ENCODE measurements around the gene ADGRG7. TPM values are rescaled to one million over a fixed set of nuclear protein-coding genes. Genes with fewer than 3 reads are reported as not detected.

Gene ADGRG7
- total and polyA plus RNA-seq, 2 donors (not counting 1 experiment from before 2014, with no cell fraction given), result not detected

DNA sequence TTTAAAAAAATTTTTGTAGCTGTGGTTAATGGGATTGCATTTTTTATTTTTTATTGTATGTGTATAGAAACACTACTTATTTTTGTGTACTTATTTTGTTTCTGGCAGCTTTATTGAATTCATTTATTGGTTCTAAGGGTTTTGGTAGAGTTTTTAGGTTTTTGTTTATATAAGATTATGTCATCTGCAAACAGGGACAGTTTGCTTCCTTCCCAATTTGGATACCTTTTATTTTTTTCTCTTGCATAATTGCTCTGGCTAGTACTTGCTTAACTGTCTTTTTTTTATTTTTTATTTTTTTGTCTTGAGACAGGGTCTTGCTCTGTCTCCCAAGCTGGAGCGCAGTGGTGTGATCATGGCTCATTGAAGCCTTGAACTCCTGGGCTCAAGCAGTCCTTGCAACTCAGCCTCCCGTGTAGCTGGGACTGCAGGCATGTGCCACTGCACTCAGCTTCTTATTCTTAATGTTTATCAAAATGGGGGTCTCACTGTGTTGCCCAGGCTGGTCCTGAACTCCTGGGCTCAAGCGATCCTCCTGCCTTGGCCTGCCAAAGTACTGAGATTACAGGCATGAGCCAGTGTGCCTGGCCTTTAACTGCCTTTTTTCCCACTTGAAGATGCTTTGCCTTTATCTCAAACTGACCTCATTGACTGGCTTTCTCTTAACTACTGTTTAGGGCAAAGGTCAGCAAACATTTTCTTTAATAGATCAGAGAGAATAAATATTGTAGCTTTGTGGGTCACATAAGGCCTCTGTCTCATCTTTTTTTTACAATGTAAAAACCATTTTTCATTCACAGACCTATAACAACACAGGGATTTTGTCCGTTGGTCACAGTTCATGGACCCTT lies 108.5 kb downstream of the ADGRG7 start:
- Histone ChIP-seq H3K36me3 (replicated peaks in 1 of 2; ENCODE audit: control extremely low read depth in 1 of 2, control insufficient read depth in 1 of 2, extremely low read depth in 1 of 2, insufficient read depth in 2 of 2, low read length in 1 of 2) (peaks cover 9 to 45% of the 10 kb centered on the region in 2 experiments), H3K9me3 (ENCODE audit: control extremely low read depth in 1 of 3, control insufficient read depth in 2 of 3, insufficient read depth in 1 of 3, low read length in 2 of 3) (peaks cover 0 to 2% (median 0%) of the 10 kb centered on the region in 3 donors), H3K4me3 (ENCODE audit: control extremely low read depth in 1 of 5, extremely low read depth in 1 of 5, insufficient read depth in 1 of 5, low read depth in 2 of 5, low read length in 4 of 5) (no peak overlapping the region), H3K27ac (ENCODE audit: low read length in 2 of 2) (no peak overlapping the region), H3K9ac (ENCODE audit: low read length) (no peak overlapping the region), H3K79me2 (ENCODE audit: control insufficient read depth, insufficient read depth, low read length) (peaks cover 66% of the 10 kb centered on the region), H2AFZ (ENCODE audit: insufficient read depth, low read depth, low read length, poor library complexity, severe bottlenecking) (no peak overlapping the region), H3K4me1 (ENCODE audit: control insufficient read depth in 2 of 2, insufficient read depth in 2 of 2, low read length in 2 of 2) (no peaks in the 10 kb centered on the region), H4K20me1 (ENCODE audit: control insufficient read depth, insufficient read depth, low read length, poor library complexity, severe bottlenecking) (peaks cover 41% of the 10 kb centered on the region), H3K27me3 (replicated peaks in 1 of 4; ENCODE audit: control extremely low read depth in 1 of 4, control insufficient read depth in 3 of 4, insufficient read depth in 4 of 4, low read length in 3 of 4) (no peaks in the 10 kb centered on the region), H3K4me2 (replicated peaks; ENCODE audit: low read depth, low read length, poor library complexity, severe bottlenecking) (no peak overlapping the region)
- DNase-seq (no peak), ATAC-seq (ENCODE audit: low read depth) (no peak)
- Mint-ChIP-seq H3K27ac (no peak overlapping the region), H3K27me3 (no peaks in the 10 kb centered on the region), H3K4me1 (peaks cover 26% of the 10 kb centered on the region), H3K4me3 (no peak overlapping the region), H3K9me3 (ENCODE audit: insufficient read depth) (no peaks in the 10 kb centered on the region)
- ChIA-PET POLR2A (no interaction called here), CTCF (interaction anchor here (0.6 kb wide), 1 partner anchor 645 kb away, joined by 3 read pairs; no protein-coding TSS in a partner anchor)
- WGBS (ENCODE audit: insufficient coverage), result 91% methylated on average over 3 of the region's 4 CpGs
- intact Hi-C loops (cut with micrococcal nuclease), result no loop called here
- TF ChIP-seq, protein P1, sequence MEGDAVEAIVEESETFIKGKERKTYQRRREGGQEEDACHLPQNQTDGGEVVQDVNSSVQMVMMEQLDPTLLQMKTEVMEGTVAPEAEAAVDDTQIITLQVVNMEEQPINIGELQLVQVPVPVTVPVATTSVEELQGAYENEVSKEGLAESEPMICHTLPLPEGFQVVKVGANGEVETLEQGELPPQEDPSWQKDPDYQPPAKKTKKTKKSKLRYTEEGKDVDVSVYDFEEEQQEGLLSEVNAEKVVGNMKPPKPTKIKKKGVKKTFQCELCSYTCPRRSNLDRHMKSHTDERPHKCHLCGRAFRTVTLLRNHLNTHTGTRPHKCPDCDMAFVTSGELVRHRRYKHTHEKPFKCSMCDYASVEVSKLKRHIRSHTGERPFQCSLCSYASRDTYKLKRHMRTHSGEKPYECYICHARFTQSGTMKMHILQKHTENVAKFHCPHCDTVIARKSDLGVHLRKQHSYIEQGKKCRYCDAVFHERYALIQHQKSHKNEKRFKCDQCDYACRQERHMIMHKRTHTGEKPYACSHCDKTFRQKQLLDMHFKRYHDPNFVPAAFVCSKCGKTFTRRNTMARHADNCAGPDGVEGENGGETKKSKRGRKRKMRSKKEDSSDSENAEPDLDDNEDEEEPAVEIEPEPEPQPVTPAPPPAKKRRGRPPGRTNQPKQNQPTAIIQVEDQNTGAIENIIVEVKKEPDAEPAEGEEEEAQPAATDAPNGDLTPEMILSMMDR (IDR thresholded peaks at IDR 0.05), result no peak
- no peak for TF ChIP-seq EZH2 (IDR thresholded peaks at IDR 0.05; ENCODE audit: borderline replicate concordance, insufficient read depth, low read depth, low read length, poor library complexity, severe bottlenecking)

DNA sequence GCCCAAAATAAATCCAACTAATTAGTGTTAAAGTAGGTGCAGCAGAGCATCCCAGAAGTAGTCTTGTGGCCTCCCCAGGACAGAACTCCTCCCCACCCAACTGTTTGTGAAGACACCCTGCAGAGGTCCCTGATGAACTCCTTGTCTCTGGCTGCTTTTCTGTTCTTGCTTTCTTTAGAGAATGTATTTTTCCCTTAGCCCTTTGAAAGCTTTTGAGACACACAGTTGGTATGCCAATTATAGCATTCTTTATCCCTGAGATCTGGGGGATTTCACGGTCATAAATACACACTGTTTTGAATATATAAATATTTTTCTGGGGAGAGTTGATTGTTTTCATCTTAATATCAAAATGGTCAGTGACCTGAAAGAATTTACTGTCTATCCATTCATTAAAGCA lies 109.7 kb downstream of the ADGRG7 start:
- no CpG with 5 or more reads among the region's 1 CpG for WGBS (ENCODE audit: insufficient coverage)
- peaks cover 21% of the 10 kb centered on the region for H3K4me1 Mint-ChIP-seq
- no peak overlapping the region for H3K4me3 Mint-ChIP-seq
- ATAC-seq (ENCODE audit: low read depth) (no peak), DNase-seq (no peak)
- H3K9me3 ChIP-seq (ENCODE audit: control extremely low read depth in 1 of 3, control insufficient read depth in 2 of 3, insufficient read depth in 1 of 3, low read length in 2 of 3), result peaks cover 0 to 2% (median 0%) of the 10 kb centered on the region in 3 donors
- CTCF ChIA-PET, result no interaction called here
- no peak overlapping the region for H2AFZ ChIP-seq (ENCODE audit: insufficient read depth, low read depth, low read length, poor library complexity, severe bottlenecking)
- intact Hi-C loops (cut with micrococcal nuclease), result no loop called here
- H3K9ac ChIP-seq (ENCODE audit: low read length), result no peak overlapping the region
- H3K9me3 Mint-ChIP-seq (ENCODE audit: insufficient read depth), result no peaks in the 10 kb centered on the region
- POLR2A ChIA-PET, result no interaction called here
- peaks cover 9 to 42% of the 10 kb centered on the region in 2 experiments for H3K36me3 ChIP-seq (replicated peaks in 1 of 2; ENCODE audit: control extremely low read depth in 1 of 2, control insufficient read depth in 1 of 2, extremely low read depth in 1 of 2, insufficient read depth in 2 of 2, low read length in 1 of 2)
- H3K79me2 ChIP-seq (ENCODE audit: control insufficient read depth, insufficient read depth, low read length), result peaks cover 56% of the 10 kb centered on the region
- H3K4me1 ChIP-seq (ENCODE audit: control insufficient read depth in 2 of 2, insufficient read depth in 2 of 2, low read length in 2 of 2), result no peaks in the 10 kb centered on the region
- no peak overlapping the region for H3K27ac ChIP-seq (ENCODE audit: low read length in 2 of 2)
- no peaks in the 10 kb centered on the region for H3K27me3 ChIP-seq (replicated peaks in 1 of 4; ENCODE audit: control extremely low read depth in 1 of 4, control insufficient read depth in 3 of 4, insufficient read depth in 4 of 4, low read length in 3 of 4)
- no peaks in the 10 kb centered on the region for H3K27me3 Mint-ChIP-seq
- TF ChIP-seq, protein P1 (IDR thresholded peaks at IDR 0.05), result no peak
- TF ChIP-seq EZH2 (IDR thresholded peaks at IDR 0.05; ENCODE audit: borderline replicate concordance, insufficient read depth, low read depth, low read length, poor library complexity, severe bottlenecking), result no peak
- no peak overlapping the region for H3K4me2 ChIP-seq (replicated peaks; ENCODE audit: low read depth, low read length, poor library complexity, severe bottlenecking)
- H3K27ac Mint-ChIP-seq, result no peak overlapping the region
- no peak overlapping the region for H3K4me3 ChIP-seq (ENCODE audit: control extremely low read depth in 1 of 5, extremely low read depth in 1 of 5, insufficient read depth in 1 of 5, low read depth in 2 of 5, low read length in 4 of 5)
- H4K20me1 ChIP-seq (ENCODE audit: control insufficient read depth, insufficient read depth, low read length, poor library complexity, severe bottlenecking), result peaks cover 36% of the 10 kb centered on the region
